Bronchial epithelial cell (primary cell): Measurements from ENCODE around the gene P4HB. TPM values are rescaled to one million over a fixed set of nuclear protein-coding genes. Genes with fewer than 3 reads are reported as not detected.

Source experiments
- DNase-seq: peaks from one replicate; pipeline ENCODE4 v3.0.0-alpha.2; 2010; ENCODE audit warnings: low read depth
- FAIRE-seq: peaks from 2 replicates; lab custom pipeline; 2011; peaks lifted over from hg19 to GRCh38; lab: Jason Lieb, UNC
- H3K27me3 ChIP-seq: 2 replicates; pipeline ENCODE4 v1.5.1; 2011; ENCODE audit warnings: low read length; ENCODE audit not compliant: control insufficient read depth, insufficient read depth
- H3K36me3 ChIP-seq: 2 replicates; pipeline ENCODE4 v1.5.1; 2011; ENCODE audit warnings: low read length; ENCODE audit not compliant: control insufficient read depth, insufficient read depth
- H3K4me3 ChIP-seq: 2 replicates; pipeline ENCODE4 v1.5.1; 2011; ENCODE audit warnings: mild to moderate bottlenecking, low read depth, low read length, control low read depth
- total RNA-seq: library from RNA; depleted of rRNA; stranded (reverse); fragments of >200 nt; gene quantifications from 2 replicates; pipeline ENCODE4 v1.2.1, GENCODE V29; 2014
- TF ChIP-seq, protein P1 (sequence below): IDR thresholded peaks from 2 replicates; pipeline ENCODE4 v1.5.1; 2011; ENCODE audit warnings: mild to moderate bottlenecking, moderate library complexity, low read length, control low read depth, inconsistent platforms; ENCODE audit not compliant: insufficient read depth, severe bottlenecking

P4HB gene
- total RNA-seq, 1 donor from 2014 or later, result 673 TPM

DNA sequence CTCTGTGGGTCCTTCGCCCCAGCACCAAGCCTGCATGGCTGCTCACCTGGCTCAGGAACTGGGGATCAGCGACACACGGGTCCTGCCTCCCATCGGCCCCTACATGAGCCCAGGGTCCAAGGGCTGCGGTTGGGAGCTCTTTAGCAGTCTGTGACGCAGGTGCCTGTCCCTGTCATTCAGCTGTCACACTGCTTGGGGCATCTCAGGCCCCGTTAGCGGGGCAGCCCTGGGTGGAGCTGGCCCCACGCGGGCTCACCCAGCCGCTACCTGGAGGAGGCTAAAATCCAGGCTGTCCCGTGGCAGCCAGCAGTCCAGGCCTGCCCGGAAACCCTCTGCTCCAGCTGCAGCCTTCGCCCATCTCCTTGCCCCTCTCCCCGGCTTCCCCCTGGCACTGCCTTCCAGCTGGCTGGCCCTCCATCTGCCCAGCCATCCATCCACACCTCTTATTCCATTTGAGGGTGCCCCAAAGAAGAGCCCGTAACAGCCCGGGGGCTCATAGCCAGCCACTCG is 53.1 kb downstream of the P4HB start:
- no peak overlapping the region for H3K4me3 ChIP-seq
- H3K36me3 ChIP-seq, result no peaks in the 10 kb centered on the region
- TF ChIP-seq, protein P1, sequence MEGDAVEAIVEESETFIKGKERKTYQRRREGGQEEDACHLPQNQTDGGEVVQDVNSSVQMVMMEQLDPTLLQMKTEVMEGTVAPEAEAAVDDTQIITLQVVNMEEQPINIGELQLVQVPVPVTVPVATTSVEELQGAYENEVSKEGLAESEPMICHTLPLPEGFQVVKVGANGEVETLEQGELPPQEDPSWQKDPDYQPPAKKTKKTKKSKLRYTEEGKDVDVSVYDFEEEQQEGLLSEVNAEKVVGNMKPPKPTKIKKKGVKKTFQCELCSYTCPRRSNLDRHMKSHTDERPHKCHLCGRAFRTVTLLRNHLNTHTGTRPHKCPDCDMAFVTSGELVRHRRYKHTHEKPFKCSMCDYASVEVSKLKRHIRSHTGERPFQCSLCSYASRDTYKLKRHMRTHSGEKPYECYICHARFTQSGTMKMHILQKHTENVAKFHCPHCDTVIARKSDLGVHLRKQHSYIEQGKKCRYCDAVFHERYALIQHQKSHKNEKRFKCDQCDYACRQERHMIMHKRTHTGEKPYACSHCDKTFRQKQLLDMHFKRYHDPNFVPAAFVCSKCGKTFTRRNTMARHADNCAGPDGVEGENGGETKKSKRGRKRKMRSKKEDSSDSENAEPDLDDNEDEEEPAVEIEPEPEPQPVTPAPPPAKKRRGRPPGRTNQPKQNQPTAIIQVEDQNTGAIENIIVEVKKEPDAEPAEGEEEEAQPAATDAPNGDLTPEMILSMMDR, result no peak
- DNase-seq, result no peak
- no peak for FAIRE-seq
- H3K27me3 ChIP-seq, result peaks cover 33% of the 10 kb centered on the region

DNA sequence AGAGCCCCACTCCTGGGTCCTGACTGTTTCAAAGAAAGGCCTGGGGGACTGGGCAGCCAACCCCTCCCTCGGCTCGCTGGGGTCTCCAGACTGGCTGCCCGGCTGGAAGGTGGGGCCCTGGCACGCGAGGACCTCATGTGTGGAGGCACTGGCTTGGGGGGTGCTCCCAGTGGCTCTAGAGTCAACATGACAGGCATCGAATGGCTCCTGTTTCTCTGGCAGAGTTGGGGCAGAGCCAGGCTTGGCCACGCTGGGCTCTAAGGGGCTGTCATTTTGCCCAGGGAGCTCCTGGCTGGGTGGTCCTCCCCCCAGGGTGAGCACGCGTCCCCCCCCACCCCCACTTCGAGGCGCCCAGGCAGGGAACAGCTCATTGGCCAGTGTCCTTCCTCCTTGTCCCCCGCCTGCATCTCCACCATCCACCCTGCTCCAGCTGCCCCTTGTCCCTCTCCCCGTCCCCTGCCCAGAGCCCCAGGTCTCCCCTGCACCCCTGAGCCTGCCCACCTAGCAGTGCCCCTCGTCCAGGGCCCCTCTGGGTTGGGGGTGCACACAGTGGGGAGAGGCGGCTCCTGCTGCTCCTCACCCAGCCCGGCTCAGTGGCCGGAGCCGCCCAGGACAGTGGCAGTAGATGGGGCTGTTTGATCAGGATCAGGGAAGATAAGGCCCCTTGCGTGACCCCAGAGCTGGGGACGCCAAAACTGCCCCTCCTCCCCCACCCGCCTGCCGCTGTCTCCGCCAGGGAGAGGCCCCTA is 53.7 kb downstream of the P4HB start:
- no peak overlapping the region for H3K4me3 ChIP-seq
- no peak for DNase-seq
- peaks cover 37% of the 10 kb centered on the region for H3K27me3 ChIP-seq
- FAIRE-seq, result no peak
- no peaks in the 10 kb centered on the region for H3K36me3 ChIP-seq
- TF ChIP-seq, protein P1, result no peak

GRCh38 chr17:81805707-81806460 is 54.5 kb downstream of the P4HB start:
- DNase-seq, result no peak
- TF ChIP-seq, protein P1, result no peak
- Histone ChIP-seq H3K4me3 (no peak overlapping the region), H3K36me3 (no peaks in the 10 kb centered on the region), H3K27me3 (peaks cover 37% of the 10 kb centered on the region)
- no peak for FAIRE-seq

GRCh38 chr17:81804559-81805399 is 55.6 kb downstream of the P4HB start:
- DNase-seq, result no peak

More at GRCh38 chr17:81804559-81805399, 55.6 kb downstream of the P4HB start:
- FAIRE-seq, result no peak
- H3K27me3 ChIP-seq, result peaks cover 37% of the 10 kb centered on the region
- no peaks in the 10 kb centered on the region for H3K36me3 ChIP-seq
- TF ChIP-seq, protein P1, result no peak
- H3K4me3 ChIP-seq, result no peak overlapping the region
